ENCODE data around the gene CHPF. TPM values are rescaled to one million over a fixed set of nuclear protein-coding genes. Genes with fewer than 3 reads are reported as not detected.
A peak's percentile ranks its signal among the peaks of the same experiment; 100 is the strongest.

Gene CHPF
- total and polyA plus RNA-seq, 2 donors (not counting 3 experiments of a cell fraction or from before 2014, with no cell fraction given): 0.24 to 0.32 TPM

DNA sequence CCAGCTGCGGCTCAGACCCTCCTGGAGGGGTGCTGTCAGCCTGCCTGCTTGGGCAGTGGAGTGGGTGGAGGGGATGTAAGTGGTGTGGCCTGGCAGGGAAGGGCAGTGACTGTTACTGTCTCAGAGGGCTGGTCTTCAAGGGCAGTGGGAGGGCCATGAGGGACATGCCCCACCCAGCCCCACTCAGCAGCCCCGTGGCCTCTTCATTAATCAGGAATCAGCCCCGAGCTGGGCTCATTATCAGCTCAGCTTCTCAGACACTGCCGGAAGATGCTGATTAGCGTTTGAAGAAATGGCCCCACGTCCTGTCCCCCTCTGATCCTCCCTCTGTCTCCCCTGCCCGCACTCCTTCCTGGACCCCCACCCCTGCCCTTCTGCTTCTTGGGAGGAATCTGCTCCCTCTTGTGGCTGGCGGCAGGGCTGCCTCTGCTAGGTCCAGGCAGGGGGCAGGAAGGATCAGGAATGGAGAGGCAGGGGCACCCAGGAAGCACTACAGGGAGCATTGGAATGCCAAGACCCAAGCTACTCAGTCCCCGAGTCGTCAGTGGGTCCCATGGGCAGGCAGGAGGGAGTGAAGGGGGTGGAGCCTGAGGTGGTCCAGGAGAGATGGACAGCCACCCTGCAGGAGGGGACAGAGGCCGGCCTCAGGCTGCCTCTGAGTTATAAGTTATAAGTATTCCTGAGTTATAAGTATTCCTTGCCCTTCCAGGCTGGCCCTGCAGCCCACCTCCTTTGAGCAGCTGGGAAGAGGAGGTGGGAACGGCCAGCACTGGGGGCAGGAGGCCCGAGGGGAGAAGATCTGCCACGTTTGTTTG is 22.3 kb downstream of the CHPF start:
- H3K4me2 ChIP-seq (ENCODE audit: insufficient read depth, low read length): no peak overlapping the region
- no peak overlapping the region for H2AFZ ChIP-seq (ENCODE audit: low read depth, low read length)
- H3K4me3 ChIP-seq (replicated peaks in 1 of 3; ENCODE audit: insufficient read depth in 1 of 3, low read depth in 1 of 3, low read length in 3 of 3): no peak overlapping the region
- H3K36me3 ChIP-seq (ENCODE audit: control insufficient read depth in 2 of 2, extremely low read depth in 1 of 2, insufficient read depth in 2 of 2, low read length in 2 of 2): no peaks in the 10 kb centered on the region
- no peak for TF ChIP-seq JUN (IDR thresholded peaks at IDR 0.05; ENCODE audit: borderline replicate concordance, insufficient read depth, insufficient read length, low read depth)
- TF ChIP-seq, protein P1, sequence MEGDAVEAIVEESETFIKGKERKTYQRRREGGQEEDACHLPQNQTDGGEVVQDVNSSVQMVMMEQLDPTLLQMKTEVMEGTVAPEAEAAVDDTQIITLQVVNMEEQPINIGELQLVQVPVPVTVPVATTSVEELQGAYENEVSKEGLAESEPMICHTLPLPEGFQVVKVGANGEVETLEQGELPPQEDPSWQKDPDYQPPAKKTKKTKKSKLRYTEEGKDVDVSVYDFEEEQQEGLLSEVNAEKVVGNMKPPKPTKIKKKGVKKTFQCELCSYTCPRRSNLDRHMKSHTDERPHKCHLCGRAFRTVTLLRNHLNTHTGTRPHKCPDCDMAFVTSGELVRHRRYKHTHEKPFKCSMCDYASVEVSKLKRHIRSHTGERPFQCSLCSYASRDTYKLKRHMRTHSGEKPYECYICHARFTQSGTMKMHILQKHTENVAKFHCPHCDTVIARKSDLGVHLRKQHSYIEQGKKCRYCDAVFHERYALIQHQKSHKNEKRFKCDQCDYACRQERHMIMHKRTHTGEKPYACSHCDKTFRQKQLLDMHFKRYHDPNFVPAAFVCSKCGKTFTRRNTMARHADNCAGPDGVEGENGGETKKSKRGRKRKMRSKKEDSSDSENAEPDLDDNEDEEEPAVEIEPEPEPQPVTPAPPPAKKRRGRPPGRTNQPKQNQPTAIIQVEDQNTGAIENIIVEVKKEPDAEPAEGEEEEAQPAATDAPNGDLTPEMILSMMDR (IDR thresholded peaks at IDR 0.05; ENCODE audit: extremely low read depth in 1 of 2, insufficient read depth in 1 of 2, low read depth in 1 of 2, low read length in 2 of 2): peak; percentile 26 to 63
- TF ChIP-seq EZH2 (IDR thresholded peaks at IDR 0.05; ENCODE audit: borderline replicate concordance, low read depth, low read length, severe bottlenecking): peak; percentile 2
- TF ChIP-seq GATA2 (IDR thresholded peaks at IDR 0.05; ENCODE audit: insufficient read depth, insufficient read length, low read depth, low read length): no peak
- TF ChIP-seq POLR2A (IDR thresholded peaks at IDR 0.05; ENCODE audit: low read depth, low read length): no peak
- TF ChIP-seq POLR2AphosphoS5 (IDR thresholded peaks at IDR 0.05; ENCODE audit: insufficient read depth, low read depth, low read length): no peak
- TF ChIP-seq, protein P2, sequence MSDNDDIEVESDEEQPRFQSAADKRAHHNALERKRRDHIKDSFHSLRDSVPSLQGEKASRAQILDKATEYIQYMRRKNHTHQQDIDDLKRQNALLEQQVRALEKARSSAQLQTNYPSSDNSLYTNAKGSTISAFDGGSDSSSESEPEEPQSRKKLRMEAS (IDR thresholded peaks at IDR 0.05; ENCODE audit: insufficient read depth, insufficient read length): no peak
- no peak for TF ChIP-seq MYC (IDR thresholded peaks at IDR 0.05; ENCODE audit: low read depth, low read length)
- TF ChIP-seq FOS (IDR thresholded peaks at IDR 0.05; ENCODE audit: borderline replicate concordance, insufficient read depth, low read length): no peak
- no peak overlapping the region for H3K9ac ChIP-seq (replicated peaks; ENCODE audit: extremely low read depth, insufficient read depth, low read length)
- H3K9me3 ChIP-seq (replicated peaks; ENCODE audit: control insufficient read depth, insufficient read depth, low read length): no peaks in the 10 kb centered on the region
- FAIRE-seq (no peak), DNase-seq (ENCODE audit: low read depth, low spot score) (no peak)
- no peaks in the 10 kb centered on the region for H3K79me2 ChIP-seq (ENCODE audit: control insufficient read depth, insufficient read depth, low read length)
- dilution Hi-C loops (cut with MboI; ENCODE audit: extremely low pct_ligation_motif_present, low sequenced_read_pairs) (no loop called here), intact Hi-C loops (cut with micrococcal nuclease) (loop anchor here (1.0 to 2.0 kb wide), 2 partner anchors 12 to 44 kb away; no protein-coding TSS in a partner anchor)
- H3K27me3 ChIP-seq (ENCODE audit: control insufficient read depth in 2 of 2, insufficient read depth in 2 of 2, low read length in 2 of 2): peaks cover 53 to 66% of the 10 kb centered on the region in 2 experiments
- H3K4me1 ChIP-seq (ENCODE audit: control insufficient read depth, extremely low read depth, insufficient read depth, low read length): no peaks in the 10 kb centered on the region
- no peak overlapping the region for H3K27ac ChIP-seq (ENCODE audit: insufficient read depth, low read depth, low read length)
- H3K9me1 ChIP-seq (replicated peaks; ENCODE audit: control insufficient read depth, extremely low read depth, insufficient read depth, low read length): no peaks in the 10 kb centered on the region
- no peaks in the 10 kb centered on the region for H4K20me1 ChIP-seq (replicated peaks; ENCODE audit: control insufficient read depth, extremely low read depth, insufficient read depth, low read length)
- BruUV-seq (replicated peaks): no TSS peak
- CTCF ChIA-PET: interaction anchor here (0.9 to 5.3 kb wide), 12 partner anchors 9 to 118 kb away, joined by 3 to 86 read pairs (median 5); partner anchors contain the start of gene GMPPA
- POLR2A ChIA-PET: no interaction called here
